HFFc6 (cell line): ENCODE measurements around the gene SLC15A5. TPM values are rescaled to one million over a fixed set of nuclear protein-coding genes. Genes with fewer than 3 reads are reported as not detected.

Experiments
- DNase-seq: peaks from one replicate; pipeline ENCODE4 v3.0.0-alpha.2; 2018
- H3K27ac Mint-ChIP-seq: 2 replicates; pipeline ENCODE4 v1.8.0; 2020; ENCODE audit warnings: mild to moderate bottlenecking, mixed read lengths
- H3K27me3 Mint-ChIP-seq: 2 replicates; pipeline ENCODE4 v1.8.0; 2021; ENCODE audit warnings: mild to moderate bottlenecking, moderate library complexity, mixed read lengths; ENCODE audit not compliant: insufficient read depth
- H3K36me3 Mint-ChIP-seq: 2 replicates; pipeline ENCODE4 v1.8.0; 2021; ENCODE audit warnings: low read depth, mixed read lengths
- H3K4me1 Mint-ChIP-seq: 2 replicates; pipeline ENCODE4 v1.8.0; 2020; ENCODE audit warnings: low read depth, mixed read lengths
- H3K4me3 Mint-ChIP-seq: 2 replicates; pipeline ENCODE4 v1.8.0; 2020; ENCODE audit warnings: mild to moderate bottlenecking, moderate library complexity, mixed read lengths
- H3K9me3 Mint-ChIP-seq: 2 replicates; pipeline ENCODE4 v1.8.0; 2020; ENCODE audit warnings: mild to moderate bottlenecking, mixed read lengths
- total RNA-seq, 6 experiments: library from RNA; stranded (reverse); fragmentation: NEBNext Ultra II Directional; extraction: Animal tissue kit (Norgen Biotek cat#: 25700); gene quantifications; 2 replicates in 1 of 6; 3 replicates in 5 of 6; pipeline ENCODE4 v1.2.3, GENCODE V29; 2021
- TF ChIP-seq, protein P1 (sequence below): fragments of 200-600 bp; sonication (generic); IDR thresholded peaks from 2 replicates; pipeline ENCODE4 v1.5.0; 2021; ENCODE audit warnings: antibody characterized with exemption, mild to moderate bottlenecking

SLC15A5 gene
- total RNA-seq, 6 experiments from 2014 or later = not detected

DNA sequence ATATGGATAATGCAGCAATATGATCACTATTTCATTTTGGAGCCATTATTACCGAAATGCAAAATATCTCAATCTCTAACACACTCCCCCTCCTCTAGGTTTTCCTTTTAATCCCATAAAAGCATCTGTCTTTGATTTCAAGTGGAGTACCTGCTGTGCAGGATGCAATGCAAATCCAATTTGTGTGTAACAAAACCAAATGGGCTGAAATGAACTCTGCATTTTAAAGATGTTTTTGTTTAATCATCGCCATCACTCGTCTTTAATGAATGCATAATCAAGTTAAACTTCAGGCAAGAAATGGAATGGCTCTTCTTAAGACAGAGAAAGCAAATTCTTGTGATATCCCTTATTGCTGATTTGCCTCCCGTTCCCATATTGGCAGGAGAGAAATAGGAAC lies 114.3 kb downstream of the SLC15A5 start:
- peaks cover 7% of the 10 kb centered on the region for H3K27me3 Mint-ChIP-seq
- no peak overlapping the region for H3K27ac Mint-ChIP-seq
- no peaks in the 10 kb centered on the region for H3K36me3 Mint-ChIP-seq
- DNase-seq = no peak
- no peaks in the 10 kb centered on the region for H3K4me1 Mint-ChIP-seq
- H3K4me3 Mint-ChIP-seq = no peak overlapping the region
- no peaks in the 10 kb centered on the region for H3K9me3 Mint-ChIP-seq
- TF ChIP-seq, protein P1, sequence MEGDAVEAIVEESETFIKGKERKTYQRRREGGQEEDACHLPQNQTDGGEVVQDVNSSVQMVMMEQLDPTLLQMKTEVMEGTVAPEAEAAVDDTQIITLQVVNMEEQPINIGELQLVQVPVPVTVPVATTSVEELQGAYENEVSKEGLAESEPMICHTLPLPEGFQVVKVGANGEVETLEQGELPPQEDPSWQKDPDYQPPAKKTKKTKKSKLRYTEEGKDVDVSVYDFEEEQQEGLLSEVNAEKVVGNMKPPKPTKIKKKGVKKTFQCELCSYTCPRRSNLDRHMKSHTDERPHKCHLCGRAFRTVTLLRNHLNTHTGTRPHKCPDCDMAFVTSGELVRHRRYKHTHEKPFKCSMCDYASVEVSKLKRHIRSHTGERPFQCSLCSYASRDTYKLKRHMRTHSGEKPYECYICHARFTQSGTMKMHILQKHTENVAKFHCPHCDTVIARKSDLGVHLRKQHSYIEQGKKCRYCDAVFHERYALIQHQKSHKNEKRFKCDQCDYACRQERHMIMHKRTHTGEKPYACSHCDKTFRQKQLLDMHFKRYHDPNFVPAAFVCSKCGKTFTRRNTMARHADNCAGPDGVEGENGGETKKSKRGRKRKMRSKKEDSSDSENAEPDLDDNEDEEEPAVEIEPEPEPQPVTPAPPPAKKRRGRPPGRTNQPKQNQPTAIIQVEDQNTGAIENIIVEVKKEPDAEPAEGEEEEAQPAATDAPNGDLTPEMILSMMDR = no peak

GRCh38 chr12:16159571-16159970 lies 117.9 kb downstream of the SLC15A5 start:
- no peak for DNase-seq
- no peaks in the 10 kb centered on the region for H3K9me3 Mint-ChIP-seq
- TF ChIP-seq, protein P1 = no peak
- no peak overlapping the region for H3K27ac Mint-ChIP-seq
- H3K27me3 Mint-ChIP-seq = peaks cover 4% of the 10 kb centered on the region; the same call in 1 of the 2 replicates
- no peaks in the 10 kb centered on the region for H3K4me1 Mint-ChIP-seq
- H3K4me3 Mint-ChIP-seq = no peak overlapping the region
- no peaks in the 10 kb centered on the region for H3K36me3 Mint-ChIP-seq

DNA sequence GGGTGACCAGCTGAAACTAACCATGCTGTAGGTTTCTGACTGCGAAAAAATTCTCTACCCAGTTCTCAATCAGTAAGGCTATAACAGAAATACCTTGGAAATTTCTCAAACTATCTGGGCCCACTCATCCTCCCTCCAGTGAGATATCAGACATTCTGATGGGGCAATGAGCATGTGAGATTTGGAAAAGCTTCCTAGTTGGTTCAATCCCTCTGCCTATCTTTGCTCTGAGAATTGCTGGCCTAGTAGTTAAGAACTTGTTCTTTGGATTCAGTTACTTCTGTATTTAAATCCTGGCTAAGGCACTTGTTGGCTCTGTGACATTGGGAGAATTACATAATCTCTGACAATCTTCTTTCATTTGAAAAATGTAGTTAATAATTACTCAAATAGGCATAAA lies 119.4 kb downstream of the SLC15A5 start:
- no peaks in the 10 kb centered on the region for H3K9me3 Mint-ChIP-seq
- H3K27me3 Mint-ChIP-seq = peaks cover 2% of the 10 kb centered on the region; the same call in 1 of the 2 replicates
- no peak overlapping the region for H3K27ac Mint-ChIP-seq
- TF ChIP-seq, protein P1 = no peak
- H3K36me3 Mint-ChIP-seq = no peaks in the 10 kb centered on the region
- no peaks in the 10 kb centered on the region for H3K4me1 Mint-ChIP-seq
- no peak overlapping the region for H3K4me3 Mint-ChIP-seq
- no peak for DNase-seq

DNA sequence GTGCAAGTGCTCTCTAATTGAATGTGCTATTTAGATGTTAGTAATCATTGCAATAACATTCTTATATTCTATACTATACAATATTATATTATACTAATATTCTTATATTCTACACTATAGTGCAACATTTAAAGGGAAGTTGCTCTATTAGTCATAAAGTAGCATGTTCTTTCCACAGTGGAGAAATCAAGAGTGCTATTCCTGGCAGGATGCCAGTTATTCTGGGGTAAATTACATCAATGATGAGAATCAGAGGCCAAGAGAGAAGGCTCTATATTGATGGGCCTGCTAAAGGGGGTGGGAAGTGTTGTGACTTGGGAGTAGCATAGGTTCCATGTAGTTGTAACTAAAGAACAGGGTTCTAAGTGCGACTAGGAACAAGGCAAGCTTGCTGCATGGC lies 121.5 kb downstream of the SLC15A5 start:
- Mint-ChIP-seq H3K4me3 (no peak overlapping the region), H3K4me1 (no peaks in the 10 kb centered on the region), H3K9me3 (no peaks in the 10 kb centered on the region), H3K36me3 (no peaks in the 10 kb centered on the region), H3K27ac (no peak overlapping the region), H3K27me3 (peaks cover 2% of the 10 kb centered on the region; the same call in 1 of the 2 replicates)
- TF ChIP-seq, protein P1 = no peak
- no peak for DNase-seq

DNA sequence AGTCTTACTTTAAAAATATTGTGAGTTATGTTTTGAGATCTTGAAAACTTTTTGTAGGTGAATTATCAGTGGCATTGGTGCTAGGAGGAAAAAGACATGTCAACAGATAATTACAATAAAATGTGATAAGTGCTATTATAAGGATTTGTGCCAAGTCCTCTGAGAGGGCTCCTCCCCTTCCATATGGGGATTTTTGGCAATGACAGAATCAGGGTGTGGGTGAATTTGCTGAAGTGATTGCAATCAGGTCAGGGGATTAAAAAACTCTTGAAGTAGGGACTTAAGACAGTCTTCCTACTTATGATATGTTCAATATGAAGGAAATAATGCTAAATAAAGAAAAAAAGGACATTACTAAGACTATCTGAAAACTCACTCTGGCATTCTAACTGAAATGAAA lies 122.5 kb downstream of the SLC15A5 start:
- peaks cover 2% of the 10 kb centered on the region; the same call in 1 of the 2 replicates for H3K27me3 Mint-ChIP-seq
- DNase-seq = no peak
- H3K4me1 Mint-ChIP-seq = no peaks in the 10 kb centered on the region
- no peak overlapping the region for H3K4me3 Mint-ChIP-seq
- H3K27ac Mint-ChIP-seq = no peak overlapping the region
- TF ChIP-seq, protein P1 = no peak
- no peaks in the 10 kb centered on the region for H3K36me3 Mint-ChIP-seq
- H3K9me3 Mint-ChIP-seq = no peaks in the 10 kb centered on the region
